Effector CD8-positive, alpha-beta T cell (primary cell): ENCODE data around the gene ZBTB46.
"Not testable (repeated sequence)": the region's sequence is repeated elsewhere in the genome, so short reads cannot be mapped to it uniquely, and the experiment has no call there.

Experiments used
- DNase-seq: peaks from one replicate; lab custom pipeline; 2025; lab: John Stamatoyannopoulos, UW

ZBTB46 gene

DNA sequence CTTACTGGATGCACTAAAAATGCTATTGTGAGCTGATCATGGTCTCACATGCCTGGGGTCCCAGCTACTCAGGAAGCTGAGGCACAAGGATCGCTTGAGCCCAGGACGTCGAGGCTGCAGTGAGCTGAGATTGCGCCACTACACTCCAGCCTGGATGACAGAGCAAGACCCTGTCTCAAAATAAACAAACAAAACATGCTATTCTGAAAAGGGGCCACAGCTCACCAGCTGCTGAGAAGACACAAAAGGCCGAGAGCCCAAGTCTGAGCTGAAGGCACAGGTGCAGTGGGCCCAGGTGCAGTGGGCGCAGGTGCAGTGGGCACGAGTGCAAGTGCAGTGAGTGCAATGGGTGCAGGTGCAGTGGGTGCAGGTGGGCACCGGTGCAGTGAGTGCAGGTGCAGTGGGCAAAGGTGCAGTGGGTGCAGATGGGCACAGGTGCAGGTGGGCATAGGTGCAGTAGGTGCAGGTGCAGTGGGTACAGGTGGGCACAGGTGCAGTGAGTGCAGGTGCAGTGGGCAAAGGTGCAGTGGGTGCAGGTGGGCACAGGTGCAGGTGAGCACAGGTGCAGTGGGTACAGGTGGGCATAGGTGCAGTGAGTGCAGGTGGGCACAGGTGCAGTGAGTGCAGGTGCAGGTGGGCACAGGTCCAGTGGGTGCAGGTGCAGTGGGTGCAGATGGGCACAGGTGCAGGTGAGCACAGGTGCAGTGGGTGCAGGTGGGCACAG, 16.0 kb downstream of the ZBTB46 start:
- no peak for DNase-seq

DNA sequence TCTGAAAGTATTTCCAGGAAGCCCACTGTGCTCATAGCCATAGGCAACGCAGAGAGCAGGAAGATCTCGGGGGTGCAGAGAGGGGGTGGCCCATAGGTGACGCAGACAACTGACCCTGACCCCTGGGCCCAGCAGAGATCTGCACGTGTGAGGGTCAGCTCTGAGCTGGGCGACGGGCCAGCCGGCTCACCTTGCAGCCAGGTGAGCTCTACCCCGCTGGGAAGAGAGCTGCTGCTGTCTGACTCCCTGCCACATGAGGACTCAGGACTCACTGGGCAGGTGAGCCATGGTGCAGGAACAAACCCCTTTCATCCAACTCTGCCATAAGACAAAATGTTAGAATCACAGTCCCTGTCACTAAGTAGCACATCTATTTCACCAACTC, 19.6 kb downstream of the ZBTB46 start:
- no peak for DNase-seq

DNA sequence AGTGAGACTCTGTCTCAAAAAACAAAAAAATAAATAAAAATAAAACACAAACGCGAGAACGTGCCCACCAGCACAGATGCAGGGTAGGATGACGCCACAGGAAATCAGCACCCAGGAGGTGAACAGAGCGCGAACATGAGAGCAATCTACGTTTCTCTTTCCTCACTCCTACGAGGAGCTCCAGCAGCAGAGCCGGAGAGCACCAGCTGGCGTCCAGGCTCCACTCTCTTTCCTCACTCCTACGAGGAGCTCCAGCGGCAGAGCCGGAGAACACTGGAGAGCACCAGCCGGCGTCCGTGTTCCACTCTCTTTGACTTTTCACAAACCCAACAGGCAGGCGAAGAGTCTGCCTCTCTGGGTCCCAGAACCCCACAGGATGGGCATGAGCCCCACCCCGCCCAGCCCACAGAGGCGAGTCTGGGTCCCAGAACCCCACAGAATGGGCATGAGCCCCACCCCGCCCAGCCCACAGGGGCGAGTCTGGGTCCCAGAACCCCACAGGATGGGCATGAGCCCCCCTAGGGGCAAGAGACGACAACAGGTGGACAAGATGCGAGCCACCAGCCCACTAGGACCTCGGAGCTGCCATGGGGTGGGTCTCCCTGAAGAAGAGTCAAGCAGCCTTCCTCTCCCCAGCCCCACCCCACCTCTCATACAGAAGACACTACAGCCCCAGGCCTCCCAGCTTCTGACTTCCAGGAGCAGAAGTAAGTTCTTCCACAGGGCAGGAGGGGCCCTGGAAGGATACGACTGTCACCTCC, 20.2 kb downstream of the ZBTB46 start:
- DNase-seq = no peak

DNA sequence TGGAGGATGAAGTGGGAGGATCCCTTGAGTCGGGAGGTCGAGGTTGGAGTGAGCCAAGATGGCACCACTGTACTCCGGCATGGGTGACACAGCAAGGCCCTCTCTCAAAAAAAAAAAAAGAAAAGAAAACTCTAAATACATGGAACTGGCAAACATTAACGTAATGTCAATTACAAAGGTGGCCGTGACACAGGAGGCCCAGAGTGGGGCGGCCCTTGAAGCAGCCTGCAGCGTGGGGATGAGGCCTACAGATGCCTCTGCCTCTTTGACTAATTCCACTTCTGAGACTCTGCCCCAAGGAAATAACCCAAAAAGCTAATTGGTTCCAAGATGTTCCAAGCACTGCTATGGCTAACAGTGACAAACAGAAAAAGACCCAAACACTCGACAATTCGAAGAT, 21.2 kb downstream of the ZBTB46 start:
- no peak for DNase-seq

DNA sequence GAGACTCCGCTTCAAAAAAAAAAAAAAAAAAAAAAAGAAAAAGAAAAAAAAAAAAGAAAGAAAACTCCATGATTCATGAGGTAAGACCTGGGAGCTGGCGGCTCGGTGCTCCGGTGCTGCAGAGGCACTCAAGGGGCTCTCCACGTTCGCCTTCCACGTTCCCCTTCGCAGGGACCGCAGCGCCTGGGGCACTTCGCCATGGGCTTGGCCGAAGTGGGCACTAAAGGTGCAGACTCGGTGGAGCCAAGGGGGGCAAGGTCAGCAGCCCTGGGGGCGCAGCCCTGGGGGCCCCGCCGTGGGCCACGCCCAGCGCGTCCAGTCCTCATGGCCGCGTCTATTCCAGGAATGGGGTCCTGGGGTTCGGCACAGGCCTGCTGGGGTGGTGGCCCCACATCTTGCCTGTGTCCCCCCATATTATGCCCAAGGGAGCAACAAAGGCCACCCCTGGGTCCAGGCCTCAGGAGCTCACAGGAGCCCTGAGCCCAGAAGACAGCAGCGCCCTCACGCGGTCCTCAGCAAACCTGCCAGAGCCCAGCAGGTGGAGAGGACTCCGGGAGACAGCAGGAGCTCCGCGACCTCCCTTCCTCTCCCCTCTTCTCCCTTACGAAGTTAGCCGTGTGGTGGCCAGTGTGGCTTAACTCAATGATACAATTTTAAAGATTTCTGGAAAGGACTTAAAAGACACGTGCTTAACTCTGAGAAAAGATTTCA, 21.9 kb downstream of the ZBTB46 start:
- DNase-seq = no peak

DNA sequence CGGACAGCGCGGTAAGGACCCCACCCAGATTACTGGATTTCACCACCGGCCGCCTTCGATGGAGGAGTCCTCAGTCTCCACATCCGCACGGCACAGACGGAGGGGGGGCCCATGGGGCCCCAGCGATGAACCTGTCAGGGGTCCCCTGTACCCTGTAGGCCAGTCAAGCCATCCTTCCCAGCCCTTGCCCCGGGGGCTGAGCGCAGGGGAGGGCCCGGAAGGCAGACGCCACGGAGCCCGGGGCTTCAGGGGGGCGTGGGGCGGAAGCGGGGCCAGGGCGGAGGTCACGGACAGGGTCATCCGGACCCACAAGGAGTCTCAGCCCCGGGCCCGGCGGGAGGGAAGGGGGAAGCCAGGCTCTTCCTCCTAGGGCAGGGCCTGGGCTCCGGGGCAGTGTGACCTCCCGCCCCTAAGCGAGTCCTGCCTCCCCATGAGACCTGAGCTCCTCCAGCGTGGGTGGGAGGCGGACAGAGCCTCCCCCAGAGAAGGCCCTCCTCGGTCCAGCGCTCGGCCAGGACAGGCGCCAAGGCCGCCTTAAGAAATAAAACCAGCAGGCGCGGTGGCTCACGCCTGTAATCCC, 22.8 kb downstream of the ZBTB46 start:
- no peak for DNase-seq

DNA sequence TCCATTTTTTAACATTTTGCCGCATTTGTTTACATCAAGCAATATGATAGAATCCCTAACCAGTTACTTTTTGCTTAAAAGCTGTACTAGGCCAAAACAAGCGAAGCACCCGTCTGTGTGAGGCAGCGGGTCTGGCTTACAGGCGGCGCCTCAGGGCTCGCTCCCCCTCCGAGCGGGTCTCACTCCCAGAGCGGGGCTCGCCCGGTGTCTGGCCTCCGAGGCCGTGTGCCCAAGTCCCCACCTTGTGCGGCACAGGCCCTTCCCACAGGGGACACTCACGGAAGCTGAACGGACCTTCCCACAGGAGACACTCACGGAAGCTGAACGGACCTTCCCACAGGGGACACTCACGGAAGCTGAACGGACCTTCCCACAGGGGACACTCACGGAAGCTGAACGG, 23.4 kb downstream of the ZBTB46 start:
- no peak for DNase-seq

DNA sequence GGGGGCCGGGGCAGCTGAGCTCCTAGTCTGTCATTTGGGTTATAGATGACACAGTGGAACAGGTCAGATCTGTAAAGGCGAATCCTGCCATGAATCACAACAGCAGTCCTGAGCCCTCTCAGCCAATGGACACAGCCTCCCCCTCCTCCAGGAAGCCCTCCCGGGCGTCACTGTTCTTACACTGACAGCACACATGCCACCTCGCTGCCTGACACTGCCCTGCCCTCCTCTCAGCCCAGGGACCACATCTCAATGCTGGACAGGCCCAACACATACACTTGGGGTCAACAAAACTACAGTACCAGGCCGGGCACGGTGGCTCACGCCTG, 26.8 kb downstream of the ZBTB46 start:
- DNase-seq = no peak

DNA sequence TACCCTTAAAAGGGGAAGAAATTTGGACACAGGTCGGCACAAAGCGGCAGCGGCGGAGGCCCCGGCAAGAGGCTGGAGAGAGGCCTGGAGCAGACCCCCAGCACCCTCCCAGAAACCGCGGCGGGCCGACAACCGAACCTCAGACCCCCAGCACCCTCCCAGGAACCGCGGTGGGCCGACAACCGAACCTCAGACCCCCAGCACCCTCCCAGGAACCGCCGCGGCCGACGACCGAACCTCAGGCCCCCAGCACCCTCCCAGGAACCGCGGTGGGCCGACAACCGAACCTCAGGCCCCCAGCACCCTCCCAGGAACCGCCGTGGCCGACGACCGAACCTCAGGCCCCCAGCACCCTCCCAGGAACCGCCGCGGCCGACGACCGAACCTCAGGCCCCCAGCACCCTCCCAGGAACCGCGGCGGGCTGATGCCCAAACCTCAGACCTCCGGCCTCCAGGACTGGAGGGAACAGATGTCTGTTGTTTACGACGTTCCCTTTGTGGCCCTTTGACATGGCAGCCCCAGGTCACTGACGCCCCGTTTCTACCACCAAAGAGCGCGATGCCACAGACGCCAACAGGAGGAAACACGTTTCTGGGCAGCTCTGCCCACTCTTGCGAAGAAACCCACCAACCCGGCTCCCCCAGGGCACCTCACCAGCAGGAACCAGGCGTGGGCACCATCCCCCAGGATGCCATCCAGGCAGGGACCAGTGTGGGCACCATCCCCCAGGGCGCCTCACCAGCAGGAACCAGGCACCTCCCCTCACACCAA, 28.4 kb downstream of the ZBTB46 start:
- DNase-seq = no peak

DNA sequence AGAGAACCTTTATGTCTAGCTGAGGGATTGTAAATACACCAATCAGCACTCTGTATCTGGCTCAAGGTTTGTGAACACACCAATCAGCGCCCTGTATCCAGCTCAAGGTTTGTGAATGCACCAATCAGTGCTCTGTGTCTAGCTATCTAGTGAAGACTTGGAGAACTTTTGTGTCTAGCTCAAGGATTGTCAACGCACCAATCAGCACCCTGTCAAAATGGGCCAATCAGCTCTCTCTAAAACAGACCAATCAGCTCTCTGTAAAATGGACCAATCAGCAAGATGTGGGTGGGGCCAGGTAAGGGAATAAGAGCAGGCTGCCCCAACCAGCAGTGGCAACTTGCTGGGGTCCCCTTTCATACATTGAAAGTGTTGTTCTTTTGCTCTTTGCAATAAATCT, 29.9 kb downstream of the ZBTB46 start:
- not testable (repeated sequence) for DNase-seq

DNA sequence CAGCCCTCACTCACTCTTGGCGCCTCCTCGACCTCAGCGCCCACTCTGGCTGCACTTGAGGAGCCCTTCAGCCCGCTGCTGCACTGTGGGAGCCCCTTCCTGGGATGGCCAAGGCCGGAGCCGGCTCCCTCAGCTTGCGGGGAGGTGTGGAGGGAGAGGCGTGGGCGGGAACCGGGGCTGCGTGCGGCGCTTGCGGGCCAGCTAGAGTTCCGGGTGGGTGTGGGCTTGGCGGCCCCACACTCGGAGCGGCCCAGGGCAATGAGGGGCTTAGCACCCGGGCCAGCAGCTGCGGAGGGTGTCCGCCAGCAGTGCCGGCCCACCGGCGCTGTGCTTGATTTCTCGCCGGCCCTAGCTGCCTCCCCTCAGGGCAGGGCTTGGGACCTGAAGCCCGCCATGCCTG, 30.7 kb downstream of the ZBTB46 start:
- not testable (repeated sequence) for DNase-seq

DNA sequence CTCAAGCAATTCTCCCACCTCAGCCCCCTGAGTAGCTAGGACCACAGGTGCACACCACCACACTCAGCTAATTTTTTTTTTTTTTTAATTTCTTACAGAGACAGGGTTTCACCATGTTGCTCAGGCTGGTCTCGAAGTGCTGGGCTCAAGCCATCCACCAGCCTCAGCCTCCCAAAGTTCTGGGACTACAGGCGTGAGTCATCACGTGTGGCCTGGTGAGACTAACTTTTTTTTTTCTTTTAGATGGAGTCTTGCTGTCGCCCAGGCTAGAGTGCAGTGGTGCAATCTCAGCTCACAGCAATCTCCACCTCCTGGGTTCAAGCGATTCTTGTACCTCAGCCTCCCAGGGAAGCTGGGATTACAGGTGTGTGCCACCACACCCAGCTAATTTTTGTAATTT, 31.9 kb downstream of the ZBTB46 start:
- not testable (repeated sequence) for DNase-seq

DNA sequence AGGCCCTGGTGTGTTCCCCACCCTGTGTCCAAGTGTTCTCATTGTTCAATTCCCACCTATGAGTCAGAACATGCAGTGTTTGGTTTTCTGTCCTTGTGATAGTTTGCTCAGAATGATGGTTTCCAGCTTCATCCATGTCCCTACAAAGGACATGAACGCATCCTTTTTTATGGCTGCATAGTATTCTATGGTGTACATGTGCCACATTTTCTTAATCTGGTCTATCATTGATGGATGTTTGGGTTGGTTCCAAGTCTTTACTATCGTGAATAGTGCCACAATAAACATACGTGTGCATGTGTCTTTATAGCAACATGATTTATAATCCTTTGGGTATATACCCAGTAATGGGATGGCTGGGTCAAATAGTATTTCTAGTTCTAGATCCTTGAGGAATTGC, 33.9 kb downstream of the ZBTB46 start:
- DNase-seq = not testable (repeated sequence)

DNA sequence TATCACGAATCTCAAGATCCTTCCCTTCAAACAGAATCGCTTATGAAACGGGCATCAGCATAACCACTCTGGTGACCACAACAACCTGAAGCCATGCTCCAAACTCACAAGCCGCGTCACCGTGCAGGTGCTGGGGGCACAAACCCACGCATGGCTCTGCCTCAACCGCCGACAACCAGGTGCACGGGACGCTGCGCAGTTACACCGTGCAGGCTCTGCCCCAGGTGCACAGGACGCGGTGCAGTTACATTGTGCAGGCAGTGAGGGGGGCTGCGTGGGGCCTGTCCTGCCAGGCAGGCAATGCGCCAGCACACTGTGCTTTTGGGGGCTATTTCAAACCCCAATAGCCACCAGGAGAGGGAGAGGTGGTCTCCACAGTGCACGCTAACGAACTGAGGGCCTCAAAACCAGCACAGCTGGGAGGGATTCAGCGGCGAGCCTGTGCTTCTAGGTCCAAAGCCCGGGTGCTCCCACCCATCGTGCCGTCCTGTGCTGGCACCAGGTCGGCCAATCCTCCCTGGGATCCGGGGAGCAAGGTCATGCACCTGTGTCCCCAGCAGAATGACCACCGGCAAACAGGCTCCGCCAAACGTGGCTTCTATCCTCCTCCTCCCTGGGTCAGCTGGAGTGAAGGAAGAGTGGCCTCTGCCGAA, 35.8 kb downstream of the ZBTB46 start:
- no peak for DNase-seq

DNA sequence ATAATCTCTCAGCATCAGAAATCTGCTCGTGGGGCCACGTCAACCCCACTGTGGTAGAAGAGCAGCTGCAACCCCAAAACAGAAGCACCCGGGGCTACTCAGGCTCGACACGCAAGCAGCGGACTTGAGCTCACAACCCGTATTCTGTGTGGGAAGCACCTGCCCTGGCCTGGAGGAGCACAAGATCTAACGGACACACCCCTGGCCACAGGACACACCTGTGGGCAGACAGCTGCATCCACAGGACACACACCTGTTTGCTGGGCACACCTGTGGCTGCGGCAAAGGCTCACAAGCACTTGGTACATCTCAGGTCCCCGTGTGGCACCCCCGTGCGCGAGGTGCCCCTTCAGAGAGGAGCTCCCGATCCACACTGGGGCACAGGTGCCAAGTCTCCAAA, 36.5 kb downstream of the ZBTB46 start:
- DNase-seq = no peak

DNA sequence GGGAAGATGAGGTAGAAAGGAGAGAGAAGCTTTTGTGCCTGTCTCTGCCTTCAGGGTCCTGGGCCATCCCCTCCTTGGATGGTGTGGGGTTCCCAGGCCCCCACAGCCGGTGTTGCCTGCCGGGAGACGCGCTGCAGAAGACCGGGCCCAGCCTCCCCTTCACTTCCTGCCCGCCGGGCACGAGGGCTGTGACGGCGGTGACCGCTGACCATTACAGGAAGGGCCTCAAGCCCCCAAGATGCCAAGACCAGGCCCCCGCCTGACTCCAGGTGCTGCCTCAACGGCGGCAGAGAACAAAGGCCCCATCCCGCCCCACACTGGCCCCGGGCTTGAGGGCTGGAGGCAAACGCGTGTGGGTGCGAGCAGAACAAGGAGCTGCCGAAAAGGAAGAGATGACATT, 38.2 kb downstream of the ZBTB46 start:
- DNase-seq = no peak

DNA sequence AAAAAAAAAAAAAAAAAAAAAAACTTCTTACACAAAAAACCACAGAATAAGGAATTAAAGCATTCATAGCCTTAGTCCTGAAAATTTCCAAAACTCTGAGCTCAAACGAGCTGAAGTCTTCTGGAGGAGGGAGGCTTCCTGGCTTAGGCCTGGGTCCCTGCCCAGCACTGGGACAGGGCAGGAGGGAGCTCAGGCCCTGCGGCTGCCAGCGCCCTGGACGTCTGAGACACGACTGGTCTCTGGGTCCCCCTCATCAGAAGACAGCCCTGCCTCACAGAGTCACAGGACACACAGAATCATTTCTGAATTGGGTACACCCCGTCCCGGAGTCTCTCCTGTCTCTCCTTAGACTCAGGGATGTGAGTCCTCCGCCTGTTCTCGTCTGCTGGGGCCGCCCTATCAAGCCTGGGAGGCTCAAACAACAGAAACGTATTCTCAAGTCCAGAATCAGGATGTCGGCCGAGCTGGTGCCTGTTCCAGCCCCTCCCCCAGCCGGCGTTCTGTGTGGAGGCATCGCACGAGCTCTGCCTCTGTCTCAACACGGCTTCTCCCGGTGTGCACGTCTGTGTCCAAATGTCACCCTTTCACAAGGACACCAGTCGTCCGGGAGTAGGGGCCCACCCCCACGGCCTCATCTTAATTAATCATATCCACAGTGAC, 39.4 kb downstream of the ZBTB46 start:
- DNase-seq = no peak

DNA sequence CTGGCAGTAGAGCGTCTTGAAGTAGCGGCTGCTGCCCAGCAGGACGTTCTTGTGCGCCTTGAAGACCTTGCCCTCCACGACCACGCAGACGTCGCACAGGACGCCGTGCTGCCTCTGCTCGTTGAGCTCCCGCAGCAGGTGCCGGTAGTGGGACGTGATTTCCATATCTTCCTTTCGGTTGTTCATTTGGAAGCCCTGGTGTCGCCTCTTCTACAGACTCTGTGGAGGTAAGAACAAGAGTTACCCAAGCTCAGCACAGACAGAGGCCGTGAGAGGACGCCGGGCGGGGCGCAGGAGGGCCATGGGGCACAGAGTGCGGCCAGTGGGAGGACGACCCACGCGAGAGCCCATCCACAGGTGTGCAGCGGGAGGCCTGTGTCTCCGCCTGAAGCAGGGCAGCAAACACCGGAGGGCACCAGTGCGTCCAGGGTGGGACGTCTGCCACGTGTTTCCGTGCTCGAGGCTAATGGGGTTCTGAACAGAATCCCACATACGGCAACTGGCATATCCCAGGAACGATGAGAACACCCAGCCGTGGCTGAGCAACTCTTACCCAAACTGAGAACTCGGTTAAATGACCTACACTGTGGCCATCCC, 40.4 kb downstream of the ZBTB46 start:
- DNase-seq = no peak

DNA sequence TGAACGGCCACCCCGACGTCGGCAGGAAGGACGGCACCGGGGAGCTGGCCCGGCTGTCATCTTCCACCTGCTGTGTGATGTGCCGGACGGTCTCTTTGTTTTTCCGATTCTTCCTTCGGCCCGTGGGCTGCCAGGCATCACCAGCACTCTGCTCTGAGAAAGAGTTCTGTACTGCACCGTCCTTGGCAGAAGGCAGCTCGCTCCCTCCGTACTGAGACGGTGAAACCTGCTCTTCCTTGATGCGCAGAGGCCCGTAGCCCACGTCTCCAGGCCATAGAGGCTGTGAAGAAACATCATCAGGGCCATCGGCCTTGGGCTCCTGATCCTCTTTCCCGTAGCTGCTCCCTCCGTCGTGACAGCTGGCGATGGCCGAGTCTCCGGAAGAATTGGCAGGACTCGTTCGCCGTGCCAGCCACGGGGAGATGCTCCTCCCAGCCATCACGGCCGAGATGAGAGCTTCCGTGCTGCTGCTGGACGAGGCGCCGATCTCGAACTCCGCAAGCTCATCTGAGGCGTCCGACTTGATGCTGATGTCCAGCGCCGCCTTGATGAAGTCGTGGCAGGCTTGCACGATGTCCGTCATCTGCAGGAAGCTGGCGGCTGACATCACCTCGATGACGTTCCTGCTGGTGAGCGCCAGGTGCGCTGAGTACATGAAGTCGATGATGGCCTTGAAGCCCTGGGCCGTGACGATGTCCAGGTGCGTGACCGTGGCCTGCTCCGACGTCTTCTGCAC, 41.1 kb downstream of the ZBTB46 start:
- no peak for DNase-seq

DNA sequence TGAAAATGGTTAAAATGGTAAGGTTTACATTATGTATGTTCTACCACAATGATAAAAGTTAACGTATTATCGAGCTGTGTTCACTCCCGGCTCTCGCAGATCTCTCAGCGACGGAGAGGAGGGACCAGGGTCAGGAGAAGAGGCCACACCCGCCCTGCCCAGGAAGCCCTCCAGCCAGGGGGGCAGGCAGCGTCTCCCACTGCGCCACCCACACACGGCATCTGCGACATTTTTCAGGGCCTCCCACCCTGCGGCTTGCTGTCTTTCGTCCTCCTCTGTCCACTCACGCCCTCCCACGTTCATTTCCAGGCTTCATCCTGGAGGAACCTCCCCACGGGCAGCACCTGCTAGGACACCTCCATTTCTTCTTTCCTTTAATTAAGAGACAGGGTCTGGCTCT, 43.3 kb downstream of the ZBTB46 start:
- DNase-seq = no peak
